K562 (cell line): ENCODE measurements around the gene CAPZB. TPM values are rescaled to one million over a fixed set of nuclear protein-coding genes. Genes with fewer than 3 reads are reported as not detected.

Experiments
- ATAC-seq: fragments of 200-7000 bp; cut with Tn5 transposase; 3 replicates; pipeline ENCODE4 v1.9.1; 2020; ENCODE audit warnings: moderate library complexity
- BruUV-seq: library from RNA; stranded (reverse); fragments of 400-500 nt; replicated peaks from 2 replicates; lab custom pipeline; 2021; lab: Mats Ljungman, UMichigan
- CTCF ChIA-PET: fragments of 300-600 bp; formaldehyde crosslinking; extraction: SDS; loops from one replicate; lab custom pipeline; 2021; ENCODE audit warnings: low intra/inter-chr PET ratio; lab: Yijun Ruan, JAX
- POLR2A ChIA-PET: fragments of 300-600, 350-650 bp; sonication (Branson Sonifier 250); formaldehyde crosslinking; extraction: SDS; loops from one replicate; lab custom pipeline; 2021; ENCODE audit warnings: antibody characterized with exemption, inconsistent platforms; lab: Yijun Ruan, JAX
- DNase-seq, 4 experiments: peaks; one replicate each; pipeline versions ENCODE4 v3.0.0 to v3.0.0-alpha.2; 2011 to 2018; ENCODE audit warnings: low spot score in 3 of 4, mixed read lengths in 3 of 4; ENCODE audit errors: extremely low read depth in 1 of 4
- FAIRE-seq: peaks from 2 replicates; lab custom pipeline; 2011; peaks lifted over from hg19 to GRCh38; lab: Jason Lieb, UNC
- H2AFZ ChIP-seq: 2 replicates; pipeline ENCODE4 v1.6.0; 2011; ENCODE audit warnings: low read depth, low read length, control low read depth, inconsistent platforms
- H3K27ac ChIP-seq: fragments of 200-600 bp; 3 replicates; pipeline ENCODE4 v1.8.0; 2011; ENCODE audit warnings: low read depth, mild to moderate bottlenecking, control low read depth, inconsistent platforms, low read length, moderate library complexity, mixed read lengths; ENCODE audit errors: extremely low read depth
- H3K27me3 ChIP-seq, 2 experiments: fragments of 300-600 bp in 1 of 2; 2 replicates in 1 of 2; 3 replicates in 1 of 2; pipeline versions ENCODE4 v1.6.0 to v1.8.0; 2011; ENCODE audit warnings: inconsistent platforms in 2 of 2, low read length in 2 of 2, mild to moderate bottlenecking in 1 of 2, mixed read lengths in 1 of 2, moderate library complexity in 1 of 2; ENCODE audit not compliant: control insufficient read depth in 2 of 2, insufficient read depth in 2 of 2
- H3K36me3 ChIP-seq: fragments of 300-600 bp; 3 replicates; pipeline ENCODE4 v1.8.0; 2011; ENCODE audit warnings: mild to moderate bottlenecking, low read length, inconsistent platforms; ENCODE audit not compliant: control insufficient read depth, insufficient read depth
- H3K4me1 ChIP-seq, 2 experiments: fragments of 200-600 bp in 1 of 2; replicated peaks in 1 of 2; 2 replicates in 1 of 2; 3 replicates in 1 of 2; pipeline versions ENCODE4 v1.5.1 to v1.8.0; 2011; ENCODE audit warnings: inconsistent platforms in 2 of 2, low read length in 2 of 2, mild to moderate bottlenecking in 1 of 2, mixed read lengths in 1 of 2, moderate library complexity in 1 of 2; ENCODE audit not compliant: control insufficient read depth in 2 of 2, insufficient read depth in 2 of 2
- H3K4me2 ChIP-seq: 2 replicates; pipeline ENCODE4 v1.6.1; 2011; ENCODE audit warnings: low read length, control low read depth, inconsistent platforms, mixed read lengths; ENCODE audit not compliant: insufficient read depth
- H3K4me3 ChIP-seq: fragments of 200-600 bp; sonication (generic), shearing (Covaris generic); 2 replicates; pipeline ENCODE4 v1.5.1; 2016; ENCODE audit warnings: control low read depth, inconsistent platforms
- H3K79me2 ChIP-seq: fragments of 200-600 bp; 3 replicates; pipeline ENCODE4 v1.8.0; 2011; ENCODE audit warnings: low read length, inconsistent platforms; ENCODE audit not compliant: control insufficient read depth, insufficient read depth
- H3K9ac ChIP-seq, 2 experiments: 2 replicates each; pipeline versions ENCODE4 v1.6.0 to v1.6.1; 2011; ENCODE audit warnings: low read depth in 2 of 2, low read length in 2 of 2, control low read depth in 1 of 2, inconsistent platforms in 1 of 2, mild to moderate bottlenecking in 1 of 2, mixed read lengths in 1 of 2; ENCODE audit not compliant: insufficient read depth in 1 of 2
- H3K9me1 ChIP-seq: one replicate; pipeline ENCODE4 v1.6.0; 2011; ENCODE audit warnings: inconsistent platforms, mild to moderate bottlenecking, low read length, moderate library complexity; ENCODE audit not compliant: control insufficient read depth, insufficient read depth
- H3K9me3 ChIP-seq: replicated peaks from 2 replicates; pipeline ENCODE4 v1.5.1; 2011; ENCODE audit warnings: low read depth, low read length, inconsistent platforms; ENCODE audit not compliant: control insufficient read depth, insufficient read depth
- H4K20me1 ChIP-seq: replicated peaks from 2 replicates; pipeline ENCODE4 v1.6.1; 2011; ENCODE audit warnings: low read length, inconsistent platforms, mixed read lengths; ENCODE audit not compliant: control insufficient read depth, insufficient read depth
- CBX2 ChIP-seq: fragments of 200-600 bp; sonication (generic); IDR thresholded peaks from one replicate; pipeline ENCODE4 v1.6.1; 2012; ENCODE audit warnings: mild to moderate bottlenecking, low read length, inconsistent platforms; ENCODE audit not compliant: insufficient read depth, poor library complexity, severe bottlenecking
- E2F4 ChIP-seq: sonication (generic); formaldehyde crosslinking; IDR thresholded peaks from 2 replicates; pipeline ENCODE4 v1.8.0; 2022; ENCODE audit warnings: mild to moderate bottlenecking, low read depth, missing genetic modification reagents
- FOXA1 ChIP-seq: fragments of 450-650 bp; IDR thresholded peaks from 2 replicates; pipeline ENCODE4 v1.6.1; 2016; ENCODE audit warnings: mild to moderate bottlenecking, borderline replicate concordance
- LARP7 ChIP-seq: fragments of 450-650 bp; IDR thresholded peaks from 2 replicates; pipeline ENCODE4 v1.6.1; 2016
- NFIX ChIP-seq: fragments of 250-450 bp; sonication (Bioruptor Pico); IDR thresholded peaks from 2 replicates; pipeline ENCODE4 v1.4.0; 2020; ENCODE audit warnings: low read depth, mild to moderate bottlenecking, moderate library complexity
- NFXL1 ChIP-seq: fragments of 450-650 bp; formaldehyde crosslinking; IDR thresholded peaks from 2 replicates; pipeline ENCODE4 v1.4.0; 2021; ENCODE audit warnings: mild to moderate bottlenecking
- POLR3A ChIP-seq: IDR thresholded peaks from 2 replicates; pipeline ENCODE4 v1.6.1; 2011; ENCODE audit warnings: borderline replicate concordance, mild to moderate bottlenecking, moderate library complexity; ENCODE audit not compliant: insufficient read length, insufficient read depth; ENCODE audit errors: extremely low read depth
- WHSC1 ChIP-seq: IDR thresholded peaks from one replicate; pipeline ENCODE4 v1.6.1; 2012; ENCODE audit warnings: low read length, control low read depth, inconsistent platforms
- YY1 ChIP-seq, 3 experiments: IDR thresholded peaks; 2 replicates each; pipeline ENCODE4 v1.6.1; 2011; ENCODE audit warnings: low read length in 2 of 3, mild to moderate bottlenecking in 2 of 3, moderate library complexity in 2 of 3, borderline replicate concordance in 1 of 3, control low read depth in 1 of 3, low read depth in 1 of 3; ENCODE audit not compliant: insufficient read depth in 3 of 3, insufficient replicate concordance in 2 of 3, control insufficient read depth in 1 of 3, insufficient read length in 1 of 3; ENCODE audit errors: extremely low read depth in 1 of 3
- ZEB2 ChIP-seq: fragments of 450-650 bp; IDR thresholded peaks from 2 replicates; pipeline ENCODE4 v1.6.1; 2016
- ZNF408 ChIP-seq: fragments of 250-450 bp; sonication (Bioruptor Pico); IDR thresholded peaks from 2 replicates; pipeline ENCODE4 v1.4.0; 2020; ENCODE audit warnings: low read depth, mild to moderate bottlenecking, moderate library complexity
- ZNF764 ChIP-seq: fragments of 250-450 bp; sonication (Bioruptor Pico); IDR thresholded peaks from 2 replicates; pipeline ENCODE4 v1.4.0; 2020; ENCODE audit warnings: low read depth, mild to moderate bottlenecking, moderate library complexity
- WGBS: fragments of 100-300 bp; shearing (Covaris generic); methylation state at CpG from one replicate; pipeline ENCODE4 v1.1.6; 2016; ENCODE audit warnings: low coverage, mixed read lengths; ENCODE audit not compliant: insufficient coverage; ENCODE audit errors: missing lambda C conversion rate; 5-methylcytosine and 5-hydroxymethylcytosine counted together
- in situ Hi-C: fragments of 300-500 bp; cut with MboI; formaldehyde crosslinking; loops from 4 replicates; pipeline ENCODE4 v1.15.0; 2018; ENCODE audit warnings: inconsistent platforms, mixed read lengths
- intact Hi-C: fragments of 100-400 bp; cut with micrococcal nuclease; formaldehyde crosslinking; loops from 2 replicates; pipeline ENCODE4 v1.14.2; 2022
- polyA plus RNA-seq, 8 experiments: library from polyadenylated mRNA; depleted of rRNA in 4 of 8; stranded (reverse) in 5 of 8; unstranded in 3 of 8; fragments of >200 nt; fragmentation: Nextera tagmentation in 2 of 8; fragmentation: Illumina TruSeq in 1 of 8; extraction: Ambion mirVana in 2 of 8; extraction: Trizol in 1 of 8; gene quantifications; 2 replicates each; pipeline versions ENCODE4 v1.2.1 to v1.2.3, GENCODE V29; 2011 to 2014; ENCODE audit warnings: inconsistent platforms in 1 of 8, missing spikeins in 1 of 8
- total RNA-seq, 7 experiments: library from RNA; depleted of rRNA in 6 of 7; stranded (reverse); fragments of >200 nt in 6 of 7; fragmentation: Illumina TruSeq in 2 of 7; extraction: Trizol in 2 of 7; gene quantifications; 2 replicates each; pipeline versions ENCODE4 v1.2.1 to v1.2.3, GENCODE V29; 2011 to 2021; ENCODE audit warnings: low replicate concordance in 1 of 7
- TF ChIP-seq, protein P1 (sequence below): sonication (generic); formaldehyde crosslinking; IDR thresholded peaks from 2 replicates; pipeline ENCODE4 v1.8.1; 2023; ENCODE audit warnings: mild to moderate bottlenecking, missing genetic modification reagents

Gene CAPZB
- total and polyA plus RNA-seq, 9 of the 15 experiments (the other 6 are each of a cell fraction or from before 2014, with no cell fraction given): 57.6 to 297 (median 125) TPM

DNA sequence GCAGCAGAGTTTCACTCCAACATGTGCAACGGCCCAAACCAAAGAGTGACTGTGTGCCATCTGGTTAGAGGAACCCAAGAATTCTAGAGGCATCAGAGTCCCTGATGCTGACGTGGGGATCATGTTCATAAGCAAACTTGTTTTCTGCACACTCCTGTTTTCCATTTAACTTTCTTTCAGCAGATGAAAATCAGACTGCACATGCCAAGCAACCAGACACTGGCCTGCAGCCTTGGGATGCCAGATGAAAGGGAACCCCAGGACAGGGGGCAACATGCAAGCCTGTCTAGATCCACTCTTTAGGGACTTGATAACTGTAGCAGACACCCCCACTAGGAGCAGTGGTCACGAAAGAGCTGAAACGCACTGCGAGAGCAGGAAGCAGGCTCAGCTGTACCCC, 116.4 kb downstream of the CAPZB start:
- 82% methylated on average over 5 of the region's 5 CpGs for WGBS
- DNase-seq (no peak), ATAC-seq (no peak), FAIRE-seq (no peak)
- Histone ChIP-seq H3K9ac (no peak overlapping the region), H3K9me3 (no peaks in the 10 kb centered on the region), H3K9me1 (no peaks in the 10 kb centered on the region), H3K4me1 (peaks cover 0 to 8% of the 10 kb centered on the region in 2 experiments; a peak in 2 of 5 replicates), H2AFZ (no peak overlapping the region), H3K4me3 (no peak overlapping the region), H3K79me2 (no peaks in the 10 kb centered on the region), H3K27me3 (no peaks in the 10 kb centered on the region), H4K20me1 (peaks cover 14% of the 10 kb centered on the region), H3K27ac (no peak overlapping the region), H3K4me2 (no peak overlapping the region), H3K36me3 (peaks cover 9% of the 10 kb centered on the region; the same call in 1 of the 3 replicates)
- intact Hi-C loops: no loop called here
- ChIA-PET POLR2A (no interaction called here), CTCF (no interaction called here)
- TF ChIP-seq ZEB2: no peak
- no peak for TF ChIP-seq LARP7
- TF ChIP-seq NFIX (CRISPR knock-in tag): no peak
- no peak for TF ChIP-seq POLR3A
- no peak for TF ChIP-seq WHSC1
- no peak for TF ChIP-seq CBX2
- in situ Hi-C loops: no loop called here
- no TSS peak for BruUV-seq

GRCh38 chr1:19368050-19368449, 117.3 kb downstream of the CAPZB start:
- H4K20me1 ChIP-seq: peaks cover 18% of the 10 kb centered on the region

More at GRCh38 chr1:19368050-19368449, 117.3 kb downstream of the CAPZB start:
- CTCF ChIA-PET: no interaction called here
- intact Hi-C loops (no loop called here), in situ Hi-C loops (no loop called here)
- POLR2A ChIA-PET: no interaction called here
- BruUV-seq: no TSS peak
- H3K9me3 ChIP-seq: no peaks in the 10 kb centered on the region
- no peak for ATAC-seq
- peaks cover 8% of the 10 kb centered on the region; the same call in 1 of the 3 replicates for H3K36me3 ChIP-seq
- TF ChIP-seq NFXL1 (no peak), ZNF408 (CRISPR knock-in tag) (no peak), YY1 (IDR thresholded peaks at IDR 0.05; ENCODE audit: borderline replicate concordance in 1 of 3, control insufficient read depth in 1 of 3, extremely low read depth in 1 of 3, insufficient read depth in 3 of 3, insufficient read length in 1 of 3, insufficient replicate concordance in 2 of 3, low read depth in 1 of 3, low read length in 2 of 3) (no peak), ZNF764 (no peak), E2F4 (no peak), FOXA1 (no peak)
- TF ChIP-seq, protein P1, sequence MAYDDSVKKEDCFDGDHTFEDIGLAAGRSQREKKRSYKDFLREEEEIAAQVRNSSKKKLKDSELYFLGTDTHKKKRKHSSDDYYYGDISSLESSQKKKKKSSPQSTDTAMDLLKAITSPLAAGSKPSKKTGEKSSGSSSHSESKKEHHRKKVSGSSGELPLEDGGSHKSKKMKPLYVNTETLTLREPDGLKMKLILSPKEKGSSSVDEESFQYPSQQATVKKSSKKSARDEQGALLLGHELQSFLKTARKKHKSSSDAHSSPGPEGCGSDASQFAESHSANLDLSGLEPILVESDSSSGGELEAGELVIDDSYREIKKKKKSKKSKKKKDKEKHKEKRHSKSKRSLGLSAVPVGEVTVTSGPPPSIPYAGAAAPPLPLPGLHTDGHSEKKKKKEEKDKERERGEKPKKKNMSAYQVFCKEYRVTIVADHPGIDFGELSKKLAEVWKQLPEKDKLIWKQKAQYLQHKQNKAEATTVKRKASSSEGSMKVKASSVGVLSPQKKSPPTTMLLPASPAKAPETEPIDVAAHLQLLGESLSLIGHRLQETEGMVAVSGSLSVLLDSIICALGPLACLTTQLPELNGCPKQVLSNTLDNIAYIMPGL (CRISPR knock-in tag): no peak
- TF ChIP-seq, all 486 proteins: peak for 0
- Histone ChIP-seq H3K4me1 (peaks cover 0 to 8% of the 10 kb centered on the region in 2 experiments; a peak in 2 of 5 replicates), H3K27me3 (no peaks in the 10 kb centered on the region), H3K9me1 (no peaks in the 10 kb centered on the region), H2AFZ (no peak overlapping the region), H3K79me2 (no peaks in the 10 kb centered on the region), H3K27ac (no peak overlapping the region), H3K9ac (peak overlapping the region in 1 of 2 experiments; percentile 39; a peak in 1 of 4 replicates), H3K4me2 (no peak overlapping the region), H3K4me3 (no peak overlapping the region)
- WGBS: 71% methylated on average over 5 of the region's 5 CpGs
- FAIRE-seq (no peak), DNase-seq (no peak)
